Ectodermal cell (in vitro differentiated cells): ENCODE data around the gene ARFRP1.

Experiments used
- H3K27ac ChIP-seq: 2 replicates; pipeline ENCODE4 v1.7.0; 2013; ENCODE audit warnings: mild to moderate bottlenecking, low read depth, low read length; ENCODE audit not compliant: insufficient read depth, poor library complexity, severe bottlenecking
- H3K27me3 ChIP-seq: 2 replicates; pipeline ENCODE4 v1.7.0; 2013; ENCODE audit warnings: mild to moderate bottlenecking, low read length; ENCODE audit not compliant: insufficient read depth, control insufficient read depth, poor library complexity, severe bottlenecking
- H3K36me3 ChIP-seq: one replicate; pipeline ENCODE4 v1.7.0; 2013; ENCODE audit warnings: low read length; ENCODE audit not compliant: control insufficient read depth, insufficient read depth
- H3K4me1 ChIP-seq: one replicate; pipeline ENCODE4 v1.7.0; 2013; ENCODE audit warnings: low read length; ENCODE audit not compliant: control insufficient read depth, insufficient read depth
- H3K4me3 ChIP-seq: 2 replicates; pipeline ENCODE4 v1.7.0; 2013; ENCODE audit warnings: low read depth, low read length, control low read depth; ENCODE audit not compliant: insufficient read depth
- H3K9me3 ChIP-seq: 2 replicates; pipeline ENCODE4 v1.7.0; 2013; ENCODE audit warnings: mild to moderate bottlenecking, low read length, moderate library complexity; ENCODE audit not compliant: control insufficient read depth
- WGBS, 2 experiments: methylation state at CpG; one replicate each; pipeline ENCODE4 v1.1.7; 2013; ENCODE audit warnings: missing lambda C conversion rate in 2 of 2; 5-methylcytosine and 5-hydroxymethylcytosine counted together

ARFRP1 gene

DNA sequence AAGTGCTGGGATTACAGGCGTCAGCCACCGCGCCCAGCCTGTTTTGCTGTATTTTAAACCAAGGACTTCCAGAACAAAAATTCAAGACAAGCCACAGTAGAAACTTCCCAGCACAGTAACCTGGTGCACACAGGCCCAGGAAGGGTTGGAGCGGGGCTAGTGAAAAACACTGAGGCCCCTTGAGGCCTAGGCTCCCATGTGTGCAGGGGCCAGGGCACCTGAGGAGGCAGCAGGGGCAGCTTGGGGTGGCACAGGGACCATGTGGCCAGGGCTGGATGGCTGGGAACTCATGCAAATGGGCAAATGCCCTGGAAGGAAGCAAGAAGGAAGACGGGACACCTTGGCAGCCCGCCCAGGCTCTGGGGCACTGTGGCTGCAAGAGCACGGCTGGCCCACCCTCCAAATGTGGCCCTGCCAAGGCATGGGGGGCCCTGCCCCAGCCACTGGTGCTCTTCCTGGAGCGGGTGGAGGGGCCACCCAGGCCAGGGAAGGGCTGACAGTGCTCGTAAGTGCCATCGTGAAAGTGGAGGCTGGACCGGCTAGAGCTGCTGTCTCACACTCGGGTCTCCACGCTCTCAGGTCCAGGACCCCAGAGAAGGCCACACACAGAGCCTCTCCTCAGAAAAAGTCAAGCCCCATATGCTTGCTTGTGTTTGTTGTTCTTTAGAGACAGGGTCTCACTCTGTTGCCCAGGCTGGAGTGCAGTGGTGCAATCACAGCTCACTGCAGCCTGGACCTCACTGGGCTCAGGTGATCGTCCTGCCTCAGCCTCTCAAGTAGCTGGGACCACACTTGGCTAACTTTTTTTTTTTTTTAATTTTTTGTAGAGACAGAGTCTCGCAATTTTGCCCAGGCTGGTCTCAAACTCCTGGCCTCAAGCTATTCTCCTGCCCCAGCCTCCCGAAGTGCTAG, 42.1 kb upstream of the ARFRP1 start:
- Histone ChIP-seq H3K4me3 (no peak overlapping the region), H3K4me1 (peaks cover 3% of the 10 kb centered on the region), H3K27ac (no peak overlapping the region), H3K36me3 (no peaks in the 10 kb centered on the region), H3K27me3 (no peaks in the 10 kb centered on the region), H3K9me3 (no peaks in the 10 kb centered on the region)
- WGBS, 2 experiments, result 96% methylated on average over 16 of the region's 16 CpGs

- 93 to 94% methylated on average over 11 of the region's 11 CpGs for WGBS, 2 experiments
- Histone ChIP-seq H3K27me3 (no peaks in the 10 kb centered on the region), H3K4me3 (no peak overlapping the region), H3K9me3 (no peaks in the 10 kb centered on the region), H3K27ac (no peak overlapping the region), H3K4me1 (peaks cover 4% of the 10 kb centered on the region), H3K36me3 (no peaks in the 10 kb centered on the region)
Observed at GRCh38 chr20:63748934-63749270, 41.1 kb upstream of the ARFRP1 start.

- Histone ChIP-seq H3K27me3 (no peaks in the 10 kb centered on the region), H3K36me3 (no peaks in the 10 kb centered on the region), H3K4me1 (peaks cover 4% of the 10 kb centered on the region), H3K9me3 (no peaks in the 10 kb centered on the region), H3K27ac (no peak overlapping the region), H3K4me3 (no peak overlapping the region)
- WGBS, 2 experiments, result 84 to 86% methylated on average over 20 of the region's 20 CpGs
Observed at GRCh38 chr20:63748070-63748933, 40.5 kb upstream of the ARFRP1 start.

- 81 to 84% methylated on average over 13 of the region's 13 CpGs for WGBS, 2 experiments
- H3K4me1 ChIP-seq, result peaks cover 4% of the 10 kb centered on the region
- no peaks in the 10 kb centered on the region for H3K9me3 ChIP-seq
- no peaks in the 10 kb centered on the region for H3K27me3 ChIP-seq
- no peaks in the 10 kb centered on the region for H3K36me3 ChIP-seq
- H3K4me3 ChIP-seq, result no peak overlapping the region
- H3K27ac ChIP-seq, result no peak overlapping the region
Observed at GRCh38 chr20:63747622-63748069, 39.9 kb upstream of the ARFRP1 start.

DNA sequence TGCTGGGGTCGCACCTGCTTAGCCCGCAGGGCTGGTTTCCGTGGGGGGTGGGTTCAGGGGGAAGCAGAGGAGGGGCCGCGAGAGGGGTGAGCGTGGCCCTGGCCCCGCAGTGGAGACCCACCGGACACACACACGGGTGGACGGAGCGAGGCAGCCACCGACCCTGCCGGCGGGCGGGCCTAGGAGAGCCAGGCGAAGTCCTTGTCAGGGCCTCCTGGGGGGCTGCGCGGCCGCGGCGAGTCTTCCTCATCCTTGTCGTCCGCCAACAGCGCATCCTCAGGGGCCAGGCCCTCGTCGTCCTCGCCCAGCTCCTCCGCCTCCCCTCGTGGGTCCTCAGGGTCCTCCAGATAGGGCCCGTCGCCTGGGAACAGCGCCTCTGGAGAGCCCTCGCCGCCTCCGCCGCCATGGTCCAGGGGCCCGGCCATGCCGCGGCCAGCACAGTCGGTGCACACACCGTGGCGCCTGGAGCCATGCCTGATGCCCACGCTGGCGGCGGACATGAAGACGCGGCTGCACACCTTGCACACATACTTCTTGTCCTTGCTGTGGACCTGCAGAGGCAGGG, 39.1 kb upstream of the ARFRP1 start:
- H3K27me3 ChIP-seq, result no peaks in the 10 kb centered on the region
- peaks cover 4% of the 10 kb centered on the region for H3K4me1 ChIP-seq
- 94 to 95% methylated on average over 47 of the region's 47 CpGs for WGBS, 2 experiments
- H3K4me3 ChIP-seq, result no peak overlapping the region
- peaks cover 8% of the 10 kb centered on the region for H3K36me3 ChIP-seq
- no peaks in the 10 kb centered on the region for H3K9me3 ChIP-seq
- H3K27ac ChIP-seq, result no peak overlapping the region

DNA sequence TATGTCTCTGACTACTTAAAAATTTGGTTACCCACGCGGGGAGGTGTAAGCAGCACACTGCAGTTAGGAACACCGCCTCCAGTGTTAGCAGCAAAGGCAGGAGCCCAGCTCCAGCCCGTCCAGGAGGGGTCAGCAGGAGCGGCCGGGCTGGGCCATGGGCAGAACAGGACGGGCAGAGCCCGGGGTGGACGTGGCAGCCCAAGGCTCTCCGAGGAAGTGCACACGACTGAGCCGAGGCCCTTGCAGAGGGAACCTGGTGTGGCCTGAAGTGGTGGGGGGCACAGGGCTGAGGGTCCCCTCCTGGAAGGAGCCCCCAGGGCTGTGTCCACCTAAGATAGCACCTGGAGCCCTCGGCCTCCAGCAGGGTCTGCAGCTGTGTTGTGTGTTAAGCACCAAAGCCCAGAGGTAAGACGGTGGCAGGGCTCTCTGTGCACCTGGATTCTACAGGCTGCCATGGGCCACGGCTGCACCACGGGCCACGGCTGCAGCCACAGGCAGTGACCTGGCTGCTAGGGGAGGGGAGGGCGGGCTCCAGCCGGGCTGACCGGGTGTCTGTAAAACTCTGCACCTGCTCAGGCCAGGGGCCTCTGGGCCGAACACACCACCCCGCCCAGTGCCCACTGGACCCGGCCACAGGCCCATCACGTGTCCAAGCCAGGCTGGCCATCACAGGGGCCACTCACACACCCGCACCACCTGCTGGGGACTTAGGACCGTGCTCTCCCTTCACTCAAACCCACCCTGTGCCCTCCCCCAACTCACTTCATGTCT, 38.4 kb upstream of the ARFRP1 start:
- WGBS, 2 experiments, result 92 to 94% methylated on average over 26 of the region's 26 CpGs
- Histone ChIP-seq H3K36me3 (peaks cover 9% of the 10 kb centered on the region), H3K27ac (no peak overlapping the region)

DNA sequence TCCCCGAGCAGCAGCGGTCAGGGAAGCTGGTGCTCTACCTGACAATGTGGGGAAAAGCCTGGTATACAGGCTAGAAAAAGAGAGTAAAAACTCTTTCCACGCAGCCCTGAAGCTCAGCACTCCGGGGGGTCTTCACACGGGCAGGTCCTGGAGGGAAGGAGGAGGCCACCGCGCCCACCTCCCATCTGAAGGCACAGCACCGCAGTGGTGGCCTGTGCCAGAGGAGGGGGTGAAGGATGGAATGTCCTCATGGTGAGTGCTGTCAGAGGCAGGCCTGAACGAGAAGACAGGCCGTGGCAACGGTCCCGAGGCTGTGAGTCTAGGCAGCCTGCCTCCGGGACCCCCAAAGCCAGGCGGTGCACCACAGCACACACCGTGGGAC, 37.6 kb upstream of the ARFRP1 start:
- peaks cover 9% of the 10 kb centered on the region for H3K36me3 ChIP-seq
- no peak overlapping the region for H3K4me3 ChIP-seq
- no peaks in the 10 kb centered on the region for H3K27me3 ChIP-seq
- no peaks in the 10 kb centered on the region for H3K9me3 ChIP-seq
- H3K27ac ChIP-seq, result no peak overlapping the region
- 76 to 84% methylated on average over 15 of the region's 15 CpGs for WGBS, 2 experiments
- peaks cover 15% of the 10 kb centered on the region for H3K4me1 ChIP-seq

More for the DNA sequence above, 38.4 kb upstream of the ARFRP1 start:
- no peak overlapping the region for H3K4me3 ChIP-seq
- H3K4me1 ChIP-seq, result peaks cover 10% of the 10 kb centered on the region
- H3K27me3 ChIP-seq, result no peaks in the 10 kb centered on the region
- no peaks in the 10 kb centered on the region for H3K9me3 ChIP-seq

- Histone ChIP-seq H3K36me3 (peaks cover 9% of the 10 kb centered on the region), H3K4me3 (no peak overlapping the region), H3K27ac (peak overlapping the region; percentile 9), H3K4me1 (peaks cover 15% of the 10 kb centered on the region), H3K9me3 (no peaks in the 10 kb centered on the region), H3K27me3 (no peaks in the 10 kb centered on the region)
- WGBS, 2 experiments, result 92 to 93% methylated on average over 25 of the region's 25 CpGs
Observed at GRCh38 chr20:63744574-63745423, 37.0 kb upstream of the ARFRP1 start.

GRCh38 chr20:63744158-63744557, 36.4 kb upstream of the ARFRP1 start:
- Histone ChIP-seq H3K27ac (no peak overlapping the region), H3K9me3 (no peaks in the 10 kb centered on the region), H3K27me3 (no peaks in the 10 kb centered on the region), H3K4me3 (no peak overlapping the region), H3K36me3 (peaks cover 9% of the 10 kb centered on the region), H3K4me1 (peaks cover 15% of the 10 kb centered on the region)
- 90% methylated on average over 4 of the region's 4 CpGs for WGBS, 2 experiments
